ENCODE data around the gene F2.

DNA sequence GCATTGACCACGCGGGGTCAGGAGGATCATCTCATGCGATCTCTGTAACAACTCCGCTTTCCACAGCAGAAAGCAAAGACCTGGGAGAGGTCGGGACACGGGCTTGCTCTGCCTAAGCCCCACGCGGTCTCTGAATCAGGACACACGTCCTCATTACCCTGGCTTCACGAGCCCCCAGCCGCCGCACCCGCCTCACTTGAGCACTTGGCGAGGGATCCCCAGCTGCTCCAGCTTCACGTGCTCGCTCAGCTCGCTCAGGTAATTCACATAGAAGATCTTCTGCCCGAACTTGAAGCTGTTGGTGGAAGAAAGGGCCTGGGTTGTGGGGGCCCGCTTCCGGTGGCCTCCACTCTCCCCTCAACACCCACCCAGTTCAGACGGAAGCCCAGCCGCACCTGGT, 38.2 kb upstream of the F2 start:
- TF ChIP-seq, protein P1, sequence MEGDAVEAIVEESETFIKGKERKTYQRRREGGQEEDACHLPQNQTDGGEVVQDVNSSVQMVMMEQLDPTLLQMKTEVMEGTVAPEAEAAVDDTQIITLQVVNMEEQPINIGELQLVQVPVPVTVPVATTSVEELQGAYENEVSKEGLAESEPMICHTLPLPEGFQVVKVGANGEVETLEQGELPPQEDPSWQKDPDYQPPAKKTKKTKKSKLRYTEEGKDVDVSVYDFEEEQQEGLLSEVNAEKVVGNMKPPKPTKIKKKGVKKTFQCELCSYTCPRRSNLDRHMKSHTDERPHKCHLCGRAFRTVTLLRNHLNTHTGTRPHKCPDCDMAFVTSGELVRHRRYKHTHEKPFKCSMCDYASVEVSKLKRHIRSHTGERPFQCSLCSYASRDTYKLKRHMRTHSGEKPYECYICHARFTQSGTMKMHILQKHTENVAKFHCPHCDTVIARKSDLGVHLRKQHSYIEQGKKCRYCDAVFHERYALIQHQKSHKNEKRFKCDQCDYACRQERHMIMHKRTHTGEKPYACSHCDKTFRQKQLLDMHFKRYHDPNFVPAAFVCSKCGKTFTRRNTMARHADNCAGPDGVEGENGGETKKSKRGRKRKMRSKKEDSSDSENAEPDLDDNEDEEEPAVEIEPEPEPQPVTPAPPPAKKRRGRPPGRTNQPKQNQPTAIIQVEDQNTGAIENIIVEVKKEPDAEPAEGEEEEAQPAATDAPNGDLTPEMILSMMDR (conservative IDR thresholded peaks at IDR 0.05; ENCODE audit: low read depth, low read length), result no peak
- no peak for TF ChIP-seq EZH2 (IDR thresholded peaks at IDR 0.05; ENCODE audit: low read length, unreplicated experiment)
- no peak for TF ChIP-seq EZH2phosphoT487 (IDR thresholded peaks at IDR 0.05; ENCODE audit: borderline replicate concordance, low read length)

Measured in PC-3 (cell line).